ENCODE data around the gene NSMF. TPM values are rescaled to one million over a fixed set of nuclear protein-coding genes. Genes with fewer than 3 reads are reported as not detected.

The NSMF gene
- total RNA-seq, 1 donor, result 22.4 TPM

GRCh38 chr9:137416563-137417151 is 42.5 kb downstream of the NSMF start:
- Histone ChIP-seq H3K27ac (ENCODE audit: low read depth, low read length) (no peak overlapping the region), H3K4me1 (ENCODE audit: insufficient read depth, low read length) (peaks cover 13% of the 10 kb centered on the region), H3K4me2 (ENCODE audit: insufficient read depth, low read length) (peak overlapping the region; percentile 37), H3K79me2 (ENCODE audit: insufficient read depth, low read length) (peaks cover 26% of the 10 kb centered on the region), H3K36me3 (ENCODE audit: insufficient read depth, low read length) (no peaks in the 10 kb centered on the region), H4K20me1 (ENCODE audit: insufficient read depth, low read length) (peaks cover 12% of the 10 kb centered on the region), H2AFZ (ENCODE audit: low read length) (no peak overlapping the region), H3K4me3 (ENCODE audit: insufficient read depth, low read length) (peak overlapping the region; percentile 51), H3K9me3 (ENCODE audit: low read depth, low read length) (no peaks in the 10 kb centered on the region), H3K27me3 (ENCODE audit: insufficient read depth, low read length) (no peaks in the 10 kb centered on the region)
- DNase-seq (ENCODE audit: insufficient read length, low spot score, missing footprints), result no peak
- no peak for TF ChIP-seq CTCF (IDR thresholded peaks at IDR 0.05; ENCODE audit: extremely low read depth, low read depth, low read length)

GRCh38 chr9:137416006-137416562 is 43.0 kb downstream of the NSMF start:
- TF ChIP-seq CTCF (IDR thresholded peaks at IDR 0.05; ENCODE audit: extremely low read depth, low read depth, low read length), result no peak
- Histone ChIP-seq H3K4me1 (ENCODE audit: insufficient read depth, low read length) (peaks cover 17% of the 10 kb centered on the region), H3K79me2 (ENCODE audit: insufficient read depth, low read length) (peaks cover 20% of the 10 kb centered on the region), H3K36me3 (ENCODE audit: insufficient read depth, low read length) (no peaks in the 10 kb centered on the region), H3K9me3 (ENCODE audit: low read depth, low read length) (no peaks in the 10 kb centered on the region), H2AFZ (ENCODE audit: low read length) (no peak overlapping the region), H3K4me2 (ENCODE audit: insufficient read depth, low read length) (no peak overlapping the region), H3K27ac (ENCODE audit: low read depth, low read length) (no peak overlapping the region), H3K27me3 (ENCODE audit: insufficient read depth, low read length) (no peaks in the 10 kb centered on the region), H3K4me3 (ENCODE audit: insufficient read depth, low read length) (no peak overlapping the region), H4K20me1 (ENCODE audit: insufficient read depth, low read length) (peaks cover 13% of the 10 kb centered on the region)
- peak; percentile 87 for DNase-seq (ENCODE audit: insufficient read length, low spot score, missing footprints)

- H3K9me3 ChIP-seq (ENCODE audit: low read depth, low read length), result no peaks in the 10 kb centered on the region
- no peak overlapping the region for H2AFZ ChIP-seq (ENCODE audit: low read length)
- H3K27me3 ChIP-seq (ENCODE audit: insufficient read depth, low read length), result no peaks in the 10 kb centered on the region
- peaks cover 20% of the 10 kb centered on the region for H3K4me1 ChIP-seq (ENCODE audit: insufficient read depth, low read length)
- no peak overlapping the region for H3K4me3 ChIP-seq (ENCODE audit: insufficient read depth, low read length)
- H4K20me1 ChIP-seq (ENCODE audit: insufficient read depth, low read length), result peaks cover 15% of the 10 kb centered on the region
- peaks cover 17% of the 10 kb centered on the region for H3K79me2 ChIP-seq (ENCODE audit: insufficient read depth, low read length)
- H3K36me3 ChIP-seq (ENCODE audit: insufficient read depth, low read length), result no peaks in the 10 kb centered on the region
- no peak overlapping the region for H3K27ac ChIP-seq (ENCODE audit: low read depth, low read length)
- DNase-seq (ENCODE audit: insufficient read length, low spot score, missing footprints), result no peak
- H3K4me2 ChIP-seq (ENCODE audit: insufficient read depth, low read length), result no peak overlapping the region
- TF ChIP-seq CTCF (IDR thresholded peaks at IDR 0.05; ENCODE audit: extremely low read depth, low read depth, low read length), result no peak
Measured at GRCh38 chr9:137415451-137415850, 43.7 kb downstream of the NSMF start.

GRCh38 chr9:137412431-137412830 is 46.7 kb downstream of the NSMF start:
- no peak for TF ChIP-seq CTCF (IDR thresholded peaks at IDR 0.05; ENCODE audit: extremely low read depth, low read depth, low read length)
- H3K4me1 ChIP-seq (ENCODE audit: insufficient read depth, low read length), result peaks cover 27% of the 10 kb centered on the region
- peaks cover 13% of the 10 kb centered on the region for H3K79me2 ChIP-seq (ENCODE audit: insufficient read depth, low read length)
- DNase-seq (ENCODE audit: insufficient read length, low spot score, missing footprints), result peak; percentile 97
- no peaks in the 10 kb centered on the region for H3K36me3 ChIP-seq (ENCODE audit: insufficient read depth, low read length)
- H4K20me1 ChIP-seq (ENCODE audit: insufficient read depth, low read length), result peaks cover 17% of the 10 kb centered on the region
- H3K9me3 ChIP-seq (ENCODE audit: low read depth, low read length), result no peaks in the 10 kb centered on the region
- H2AFZ ChIP-seq (ENCODE audit: low read length), result no peak overlapping the region
- H3K4me2 ChIP-seq (ENCODE audit: insufficient read depth, low read length), result peak overlapping the region; percentile 30
- no peaks in the 10 kb centered on the region for H3K27me3 ChIP-seq (ENCODE audit: insufficient read depth, low read length)
- peak overlapping the region; percentile 32 for H3K27ac ChIP-seq (ENCODE audit: low read depth, low read length)
- no peak overlapping the region for H3K4me3 ChIP-seq (ENCODE audit: insufficient read depth, low read length)
